ENCODE measurements around the gene TMEM269.

- TF ChIP-seq CTCF (conservative IDR thresholded peaks at IDR 0.05) (no peak), EZH2 (IDR thresholded peaks at IDR 0.05; ENCODE audit: low read depth) (no peak)
These were observed 43.8 kb upstream of the TMEM269 start for GRCh38 chr1:42740851-42741580.
